Retina (tissue), 1 donor: ENCODE measurements around the gene C10orf90.
A peak's percentile ranks its signal among the peaks of the same experiment; 100 is the strongest.
"Not testable (repeated sequence)": the region's sequence is repeated elsewhere in the genome, so short reads cannot be mapped to it uniquely, and the experiment has no call there.

Source experiments
- DNase-seq: peaks from one replicate; pipeline ENCODE4 v3.0.0-alpha.2; 2016

C10orf90 gene

GRCh38 chr10:126387041-126387921, 283.2 kb downstream of the C10orf90 start:
- peak; percentile 86 for DNase-seq

DNA sequence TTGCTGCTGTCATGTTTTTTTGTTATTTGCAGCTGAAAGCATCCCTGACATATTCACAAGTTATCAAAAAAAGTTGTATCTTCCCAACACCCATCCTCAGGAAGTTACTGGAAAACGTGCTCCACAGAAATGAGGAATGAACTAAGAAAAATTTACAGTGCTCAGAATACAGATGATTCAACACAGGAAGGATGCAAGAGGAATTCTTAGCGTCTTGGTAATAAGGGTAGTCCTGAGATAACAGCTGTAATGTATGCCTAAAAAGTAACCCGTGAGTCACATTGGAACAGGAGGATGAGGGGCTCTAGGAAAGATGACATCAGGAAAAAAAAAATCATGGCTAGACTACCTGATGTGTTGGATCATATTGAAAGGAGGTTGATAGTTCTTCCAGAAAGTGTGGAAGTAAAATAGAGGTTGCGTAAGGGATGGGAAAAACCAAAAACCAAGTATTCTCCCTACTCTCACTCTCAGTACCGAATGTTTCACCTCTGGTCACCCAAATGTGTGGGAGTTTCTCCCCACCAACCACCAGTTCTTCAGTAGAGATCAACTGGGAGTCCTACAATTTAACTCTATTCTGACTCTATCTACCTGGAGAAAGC, 286.1 kb downstream of the C10orf90 start:
- no peak for DNase-seq

GRCh38 chr10:126380352-126381076, 290.0 kb downstream of the C10orf90 start:
- no peak for DNase-seq

DNA sequence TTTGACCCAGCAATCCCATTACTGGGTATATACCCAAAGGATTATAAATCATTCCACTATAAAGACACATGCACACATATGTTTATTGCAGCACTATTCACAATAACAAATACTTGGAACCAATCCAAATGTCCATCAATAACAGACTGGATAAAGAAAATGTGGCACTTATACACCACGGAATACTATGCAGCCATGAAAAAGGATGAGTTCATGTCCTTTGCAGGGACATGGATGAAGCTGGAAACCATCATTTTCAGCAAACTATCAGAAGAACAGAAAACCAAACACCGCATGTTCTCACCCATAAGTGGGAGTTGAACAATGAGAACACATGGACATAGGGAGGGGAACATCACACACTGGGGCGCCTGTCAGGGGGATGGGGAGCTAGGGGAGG, 291.3 kb downstream of the C10orf90 start:
- not testable (repeated sequence) for DNase-seq

GRCh38 chr10:126376956-126377355, 293.5 kb downstream of the C10orf90 start:
- DNase-seq = no peak

DNA sequence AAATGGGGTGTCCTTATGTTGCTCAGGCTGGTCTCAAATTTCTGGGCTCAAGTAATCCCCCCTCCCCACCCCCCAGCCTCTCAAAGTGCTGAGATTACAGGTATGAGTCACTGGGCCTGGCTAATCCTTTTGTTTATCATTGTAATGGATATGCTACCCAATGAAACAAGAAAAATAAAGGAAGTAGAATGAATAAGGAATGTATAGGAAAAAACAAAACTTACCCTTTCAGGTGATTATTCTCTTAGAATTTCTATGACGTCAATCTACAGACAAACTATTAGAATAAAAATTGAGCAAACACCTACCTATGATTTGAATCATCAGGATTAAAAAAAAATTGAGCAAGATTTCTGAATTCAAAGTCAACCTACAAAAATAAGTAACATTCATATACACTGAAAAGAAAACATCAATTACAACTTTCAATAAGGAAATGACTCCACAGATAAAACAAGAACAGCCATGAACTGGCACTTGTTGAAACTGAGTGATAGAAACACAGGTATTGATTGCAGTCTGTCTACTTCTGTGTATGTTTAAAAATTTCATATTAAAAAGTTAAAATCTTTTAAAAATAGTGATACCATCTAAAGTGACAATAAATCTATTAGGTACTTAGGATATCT, 294.5 kb downstream of the C10orf90 start:
- no peak for DNase-seq

GRCh38 chr10:126375299-126375698, 295.2 kb downstream of the C10orf90 start:
- no peak for DNase-seq
